Renal pelvis (tissue), 4 donors: ENCODE results near the gene ASTN1. TPM values are rescaled to one million over a fixed set of nuclear protein-coding genes. Genes with fewer than 3 reads are reported as not detected.

ENCODE experiments used
- DNase-seq: peaks from one replicate; pipeline ENCODE4 v3.0.0-alpha.2; 2013
- polyA plus RNA-seq, 3 donors: library from polyadenylated mRNA; unstranded; fragments of 120-200 nt; gene quantifications; one replicate each; pipeline ENCODE4 v1.2.1, GENCODE V29; 2013; ENCODE audit not compliant: insufficient read length in 3 of 3

The ASTN1 gene
- polyA plus RNA-seq, 3 donors: 1.2 to 2.0 (median 1.6) TPM

GRCh38 chr1:176879784-176880620 lies 284.5 kb downstream of the ASTN1 start:
- DNase-seq: no peak

- no peak for DNase-seq
Observed at GRCh38 chr1:176878750-176879536, 285.6 kb downstream of the ASTN1 start.

- DNase-seq: no peak
Observed at GRCh38 chr1:176877557-176877956, 287.0 kb downstream of the ASTN1 start.

- DNase-seq: no peak
Observed at GRCh38 chr1:176876966-176877515, 287.5 kb downstream of the ASTN1 start.

GRCh38 chr1:176869577-176869976 lies 294.9 kb downstream of the ASTN1 start:
- no peak for DNase-seq

GRCh38 chr1:176866011-176866714 lies 298.3 kb downstream of the ASTN1 start:
- no peak for DNase-seq

GRCh38 chr1:176864211-176864610 lies 300.3 kb downstream of the ASTN1 start:
- no peak for DNase-seq

GRCh38 chr1:176863613-176864012 lies 300.9 kb downstream of the ASTN1 start:
- DNase-seq: no peak

GRCh38 chr1:176858433-176858916 lies 306.0 kb downstream of the ASTN1 start:
- DNase-seq: peak; percentile 16

- no peak for DNase-seq
Observed at GRCh38 chr1:176857632-176858031, 306.9 kb downstream of the ASTN1 start.

- DNase-seq: peak; percentile 22
Observed at GRCh38 chr1:176854758-176855745, 309.5 kb downstream of the ASTN1 start.

- DNase-seq: no peak
Observed at GRCh38 chr1:176854121-176854520, 310.4 kb downstream of the ASTN1 start.

- DNase-seq: no peak
Observed at GRCh38 chr1:176853503-176853902, 311.0 kb downstream of the ASTN1 start.

GRCh38 chr1:176852124-176852523 lies 312.4 kb downstream of the ASTN1 start:
- DNase-seq: no peak

GRCh38 chr1:176850871-176851270 lies 313.6 kb downstream of the ASTN1 start:
- no peak for DNase-seq

GRCh38 chr1:176849281-176849680 lies 315.2 kb downstream of the ASTN1 start:
- DNase-seq: no peak

- no peak for DNase-seq
Observed at GRCh38 chr1:176847052-176847451, 317.5 kb downstream of the ASTN1 start.

- peak; percentile 70 for DNase-seq
Observed at GRCh38 chr1:176843352-176844297, 320.9 kb downstream of the ASTN1 start.

GRCh38 chr1:176841238-176841637 lies 323.3 kb downstream of the ASTN1 start:
- no peak for DNase-seq
